GM19025 (cell line): Measurements from ENCODE around the gene TXNDC11.

Source experiments
- ATAC-seq: cut with Tn5 transposase; IDR thresholded peaks from one replicate; pipeline ENCODE4 v1.9.1; 2021; ENCODE audit warnings: mild to moderate bottlenecking, low read depth, moderate library complexity; ENCODE audit not compliant: unreplicated experiment

TXNDC11 gene

GRCh38 chr16:11721781-11722467, 20.7 kb downstream of the TXNDC11 start:
- no peak for ATAC-seq

GRCh38 chr16:11719762-11720161, 22.9 kb downstream of the TXNDC11 start:
- no peak for ATAC-seq

GRCh38 chr16:11719171-11719570, 23.5 kb downstream of the TXNDC11 start:
- no peak for ATAC-seq

DNA sequence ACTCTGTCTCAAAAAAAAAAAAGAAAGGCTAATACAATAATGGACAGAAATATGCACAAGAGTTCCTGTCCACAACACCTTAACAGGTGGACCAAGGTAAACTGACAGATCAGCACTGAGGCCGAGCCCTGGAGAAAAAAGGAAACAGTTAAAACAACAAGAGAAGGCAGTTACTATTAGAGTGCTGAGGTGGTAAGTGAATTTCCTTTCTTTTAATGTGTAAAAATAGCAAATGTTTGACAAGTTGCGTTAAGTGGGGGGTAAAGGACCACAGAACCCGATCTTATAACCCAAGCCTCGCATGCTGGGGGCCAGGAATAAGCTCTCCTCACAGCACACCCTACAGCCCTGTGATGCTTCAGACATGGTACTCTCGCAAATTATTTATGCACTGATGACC, 24.8 kb downstream of the TXNDC11 start:
- no peak for ATAC-seq

DNA sequence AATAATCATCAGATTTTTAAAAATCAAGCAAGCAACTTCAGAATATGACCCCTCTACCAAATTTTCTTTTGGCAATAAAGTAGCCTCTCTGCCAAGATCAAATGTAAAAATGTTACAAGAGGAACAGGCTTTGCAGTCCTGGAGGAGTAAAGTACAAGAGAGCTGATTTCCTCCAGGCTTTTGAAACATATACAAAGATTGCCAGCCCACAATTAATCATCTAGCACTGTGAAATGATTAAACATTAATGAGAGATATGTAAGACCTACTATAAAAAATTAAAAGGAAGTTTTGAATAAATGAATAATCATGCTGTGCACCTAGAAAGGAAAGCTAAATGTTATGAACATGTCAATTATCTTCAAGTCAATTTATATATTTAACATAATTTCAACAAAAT, 26.3 kb downstream of the TXNDC11 start:
- ATAC-seq = no peak

- ATAC-seq = no peak
Observed at GRCh38 chr16:11715246-11715947, 27.3 kb downstream of the TXNDC11 start.

GRCh38 chr16:11712122-11712521, 30.5 kb downstream of the TXNDC11 start:
- no peak for ATAC-seq

- ATAC-seq = no peak
Observed at GRCh38 chr16:11711662-11712061, 31.0 kb downstream of the TXNDC11 start.

- no peak for ATAC-seq
Observed at GRCh38 chr16:11708421-11708820, 34.2 kb downstream of the TXNDC11 start.

GRCh38 chr16:11707679-11708197, 34.9 kb downstream of the TXNDC11 start:
- ATAC-seq = no peak

DNA sequence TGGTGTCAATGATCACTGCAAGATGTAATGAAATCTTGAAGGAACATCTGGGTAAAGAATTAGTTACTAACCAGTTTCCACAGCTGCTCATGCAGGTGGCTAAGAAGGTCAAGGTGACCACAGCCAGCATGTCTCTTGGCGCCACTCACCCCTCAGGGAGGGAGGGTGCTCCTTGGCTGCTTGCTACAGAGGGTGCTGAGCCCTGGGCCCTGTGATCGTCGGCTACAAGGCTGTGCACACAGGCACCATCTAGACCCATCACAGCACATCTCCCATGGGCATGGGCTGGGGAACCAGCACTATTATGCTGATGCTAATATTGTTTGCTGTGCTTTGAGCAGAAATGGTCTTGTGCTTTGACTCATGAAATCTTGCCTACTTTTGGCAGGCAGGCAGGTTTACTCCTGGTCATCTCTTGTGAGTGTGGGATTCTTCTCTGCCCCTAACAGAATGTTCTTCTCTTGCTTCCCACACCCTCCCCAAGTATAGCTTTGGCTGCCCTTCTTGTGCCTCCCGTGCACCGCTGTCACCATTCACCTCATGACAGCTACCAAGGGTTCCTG, 36.4 kb downstream of the TXNDC11 start:
- peak; percentile 43 for ATAC-seq

DNA sequence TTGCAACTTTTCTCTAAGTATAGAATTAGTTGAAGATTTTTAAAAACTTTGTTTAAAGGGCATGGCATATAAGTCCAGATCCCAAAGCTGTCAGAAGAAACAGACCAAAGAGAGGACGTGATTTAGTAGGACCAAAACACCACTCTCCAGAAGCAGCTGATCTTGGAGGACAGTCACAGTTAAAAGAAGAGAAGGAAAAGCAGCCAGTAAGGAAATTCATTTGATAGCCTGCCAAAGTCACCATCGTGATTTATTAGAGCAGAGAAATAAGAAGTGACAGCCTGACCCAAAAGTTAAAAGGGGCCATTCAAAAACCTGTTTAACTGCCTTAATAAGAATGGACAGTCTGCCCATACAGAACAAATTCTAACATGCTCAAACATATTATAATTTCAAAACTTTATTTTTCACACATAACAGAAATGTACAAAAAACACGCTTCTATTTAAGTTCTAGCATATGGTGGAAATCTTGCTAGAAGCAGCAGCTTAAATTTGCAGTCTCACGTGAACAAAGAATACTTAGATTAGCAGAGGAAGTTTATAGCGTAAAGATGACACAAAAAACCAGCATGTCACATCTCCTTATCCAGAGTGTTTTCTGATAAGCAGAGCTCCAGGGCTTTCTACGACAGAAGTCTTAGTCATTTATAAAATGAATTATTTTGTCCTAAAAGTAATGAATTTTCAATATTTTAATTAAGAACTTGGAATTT, 37.2 kb downstream of the TXNDC11 start:
- ATAC-seq = no peak

DNA sequence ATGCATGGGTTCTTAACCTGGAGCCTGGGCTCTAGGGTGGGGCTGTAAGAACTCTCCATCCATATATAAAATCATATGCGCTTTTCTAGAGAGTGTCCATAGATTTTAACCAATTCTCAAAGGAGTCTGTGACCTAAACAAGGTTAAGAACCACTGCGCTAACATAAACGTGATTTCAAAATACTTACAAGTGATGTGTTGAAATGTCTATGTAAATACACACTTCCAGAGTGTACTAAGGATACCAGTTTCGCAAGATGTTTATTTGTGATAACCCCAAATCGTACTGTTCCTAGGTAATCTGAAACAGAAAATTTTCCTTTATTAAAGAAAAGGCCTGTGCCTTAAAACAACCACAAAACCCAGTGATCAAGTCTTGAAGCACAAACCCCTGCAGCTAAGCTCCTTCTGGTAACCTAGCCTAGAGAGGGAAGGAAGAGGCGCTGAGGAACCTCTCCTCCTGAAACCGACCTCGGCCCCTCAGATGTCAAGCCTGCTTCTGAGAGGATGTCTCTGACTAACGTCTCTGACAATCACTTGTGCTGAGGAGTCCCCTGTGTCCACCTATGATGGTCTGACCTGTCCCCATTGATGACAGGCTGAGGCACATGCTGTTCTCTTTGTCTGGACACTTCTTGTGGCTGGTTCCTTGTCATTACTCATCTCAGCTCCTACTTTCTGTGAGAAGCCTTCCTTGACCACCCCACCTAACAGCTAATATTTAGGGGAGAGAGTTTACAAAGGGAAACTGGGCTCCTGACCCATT, 42.2 kb downstream of the TXNDC11 start:
- no peak for ATAC-seq

DNA sequence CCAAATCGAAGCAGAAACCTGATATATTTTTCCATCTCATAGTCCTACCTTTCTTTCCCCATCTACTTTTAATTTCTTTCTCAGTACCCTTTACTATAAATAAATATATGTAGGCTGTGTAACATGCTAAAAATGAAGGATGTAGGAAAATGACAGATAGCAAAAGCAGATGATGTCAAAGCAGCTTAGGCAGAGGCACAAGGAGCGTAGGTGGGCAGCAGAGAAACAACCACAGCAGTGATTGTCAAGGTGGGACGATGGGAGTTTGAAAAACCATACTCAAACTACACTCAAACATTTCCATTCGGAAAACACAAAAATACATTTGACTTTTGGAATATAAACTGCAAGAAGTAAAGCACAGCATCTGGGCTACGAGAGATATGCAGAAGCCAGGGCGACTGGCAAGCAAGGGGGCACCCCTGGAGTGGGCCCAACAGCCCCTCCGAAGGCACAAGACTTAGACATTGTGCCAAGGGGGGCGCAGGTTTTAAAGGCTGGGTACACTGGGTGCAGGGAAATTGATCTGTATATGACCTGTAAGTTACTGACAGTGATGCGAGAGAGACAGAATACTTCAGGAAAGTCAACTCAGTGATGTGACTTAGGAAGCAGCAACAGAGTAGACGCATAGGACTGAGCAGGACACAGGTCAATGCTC, 43.3 kb downstream of the TXNDC11 start:
- no peak for ATAC-seq

- ATAC-seq = no peak
Observed at GRCh38 chr16:11698271-11698689, 44.4 kb downstream of the TXNDC11 start.

- ATAC-seq = no peak
Observed at GRCh38 chr16:11697319-11697718, 45.3 kb downstream of the TXNDC11 start.

GRCh38 chr16:11696266-11697012, 46.2 kb downstream of the TXNDC11 start:
- ATAC-seq = no peak

DNA sequence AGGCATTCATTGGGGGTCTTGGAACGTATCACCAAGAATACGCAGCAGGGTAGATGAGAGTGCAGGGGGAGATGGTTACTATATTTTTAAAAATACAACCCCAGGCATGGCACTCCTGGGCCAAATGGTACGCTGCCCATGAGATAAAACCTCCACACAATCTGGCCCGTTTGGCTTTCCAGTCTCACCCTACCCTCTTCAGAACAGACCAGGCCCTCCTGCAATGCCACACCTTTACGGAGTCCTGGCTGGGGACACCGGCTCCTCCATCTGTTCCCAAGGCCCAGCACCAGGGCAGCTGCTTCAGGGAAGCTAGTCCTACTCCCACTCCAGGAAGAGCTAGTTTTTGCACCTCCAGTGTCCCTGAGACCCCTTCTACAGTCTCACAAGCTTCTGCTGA, 50.0 kb downstream of the TXNDC11 start:
- no peak for ATAC-seq

DNA sequence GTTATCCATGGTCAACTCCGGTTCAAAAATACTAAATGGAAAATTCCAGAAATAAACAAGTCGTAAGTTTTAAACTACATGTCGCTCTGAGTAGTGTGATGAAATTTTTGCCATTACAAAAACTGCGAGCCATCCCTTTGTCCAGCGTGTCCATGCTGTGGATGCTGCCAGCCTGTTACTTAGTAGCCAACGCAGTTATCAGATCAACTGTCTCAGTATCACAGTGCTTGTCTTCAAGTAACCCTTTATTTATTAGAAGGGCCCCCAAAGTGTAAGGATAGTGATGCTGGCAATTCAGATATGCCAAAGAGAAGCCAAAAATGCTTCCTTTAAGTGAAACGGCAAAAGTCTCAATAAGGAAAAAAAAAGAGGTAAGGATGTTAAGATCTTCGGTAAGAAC, 50.5 kb downstream of the TXNDC11 start:
- ATAC-seq = no peak
